ENCODE data around the gene FZD8.

Gene FZD8

GRCh38 chr10:35640951-35641675 is 983 bp downstream of the FZD8 start:
- ATAC-seq, result peak; percentile 36 to 39

DNA sequence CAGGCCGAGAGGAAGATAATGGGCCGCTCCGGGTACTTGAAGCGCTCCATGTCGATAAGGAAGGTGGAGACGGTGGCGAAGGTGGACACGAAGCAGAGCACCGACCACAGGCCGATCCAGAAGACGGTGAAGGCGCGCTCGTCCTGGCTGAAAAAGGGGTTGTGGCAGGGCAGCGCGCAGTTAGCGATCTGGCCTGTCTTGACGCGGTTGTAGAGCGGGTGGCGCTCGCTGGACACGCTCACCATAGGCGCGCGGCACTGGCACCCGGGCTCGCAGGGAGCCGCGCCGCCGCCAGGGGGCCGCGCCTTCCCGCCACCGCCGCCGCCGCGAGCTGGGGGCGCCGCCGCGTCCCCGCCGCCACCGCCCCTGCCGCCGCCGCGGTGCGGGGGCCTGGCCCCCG is 1.6 kb downstream of the FZD8 start:
- ATAC-seq, result peak; percentile 34 to 40

DNA sequence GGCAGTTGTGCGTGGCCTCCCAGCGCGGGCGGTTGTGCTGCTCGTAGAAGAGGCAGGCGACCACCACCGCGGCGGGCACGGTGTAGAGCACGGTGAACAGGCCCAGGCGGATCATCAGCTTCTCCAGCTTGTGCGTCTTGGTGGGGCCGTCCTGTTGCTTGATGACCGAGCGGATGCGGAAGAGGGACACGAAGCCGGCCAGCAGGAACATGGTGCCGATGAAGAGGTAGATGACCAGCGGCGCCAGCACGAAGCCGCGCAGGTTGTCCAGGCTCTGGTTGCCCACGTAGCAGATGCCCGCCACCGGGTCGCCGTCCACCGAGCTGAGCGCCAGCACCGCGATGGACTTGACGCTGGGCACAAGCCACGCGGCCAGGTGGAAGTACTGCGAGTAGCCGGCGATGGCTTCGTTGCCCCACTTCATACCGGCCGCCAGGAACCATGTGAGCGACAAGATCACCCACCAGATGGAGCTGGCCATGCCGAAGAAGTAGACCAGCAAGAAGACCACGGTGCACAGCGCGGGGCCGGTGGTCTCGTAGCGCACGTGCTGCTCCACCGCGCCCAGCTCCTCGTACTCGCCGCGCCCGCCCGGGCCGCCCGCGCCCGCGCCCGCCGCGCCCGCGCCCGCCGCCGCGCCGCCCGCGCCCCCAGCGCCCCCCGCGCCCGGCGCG is 2.2 kb downstream of the FZD8 start:
- ATAC-seq, result no peak

- ATAC-seq, result no peak
Measured at GRCh38 chr10:35639021-35639727, 2.9 kb downstream of the FZD8 start.

DNA sequence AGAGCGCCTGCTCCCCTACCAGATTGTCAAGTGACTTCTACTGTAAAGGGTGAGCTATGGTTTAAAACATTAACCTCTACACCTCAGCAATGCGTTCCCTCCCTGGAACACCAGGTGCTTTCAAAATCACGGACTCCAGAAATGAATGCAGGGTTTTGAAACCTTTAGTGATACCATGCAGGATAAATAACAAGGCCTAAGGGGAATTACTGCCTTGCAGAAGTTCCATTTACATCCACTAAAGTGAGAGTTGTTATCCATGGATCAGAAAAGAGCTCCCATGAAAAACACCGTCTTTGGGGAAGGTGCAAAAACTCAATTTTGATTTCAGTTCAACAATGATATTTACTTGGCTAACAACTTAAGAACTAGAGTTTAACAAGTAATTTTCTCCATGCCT is 4.0 kb downstream of the FZD8 start:
- ATAC-seq, result no peak

DNA sequence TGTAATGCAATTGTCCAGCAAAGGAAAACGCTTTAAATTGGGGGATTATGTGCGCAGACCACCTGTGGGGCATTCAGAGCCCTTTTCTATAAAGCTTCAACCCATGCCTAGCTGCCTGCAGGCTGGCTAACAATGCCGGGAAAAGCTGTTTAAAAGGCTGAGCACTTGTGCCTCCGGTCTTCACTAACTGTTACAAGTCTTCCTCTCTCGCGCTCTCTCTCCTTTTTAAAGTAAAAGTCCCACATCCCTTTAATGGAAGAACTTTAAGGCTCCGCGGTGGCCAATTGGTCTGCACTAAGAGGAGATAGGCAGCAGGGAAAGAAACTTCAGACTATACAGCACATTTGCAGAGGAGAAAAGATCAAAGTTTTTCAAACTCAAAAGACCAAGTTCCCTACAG is 4.6 kb downstream of the FZD8 start:
- no peak for ATAC-seq

- ATAC-seq, result no peak
Measured at GRCh38 chr10:35636956-35637355, 5.1 kb downstream of the FZD8 start.

DNA sequence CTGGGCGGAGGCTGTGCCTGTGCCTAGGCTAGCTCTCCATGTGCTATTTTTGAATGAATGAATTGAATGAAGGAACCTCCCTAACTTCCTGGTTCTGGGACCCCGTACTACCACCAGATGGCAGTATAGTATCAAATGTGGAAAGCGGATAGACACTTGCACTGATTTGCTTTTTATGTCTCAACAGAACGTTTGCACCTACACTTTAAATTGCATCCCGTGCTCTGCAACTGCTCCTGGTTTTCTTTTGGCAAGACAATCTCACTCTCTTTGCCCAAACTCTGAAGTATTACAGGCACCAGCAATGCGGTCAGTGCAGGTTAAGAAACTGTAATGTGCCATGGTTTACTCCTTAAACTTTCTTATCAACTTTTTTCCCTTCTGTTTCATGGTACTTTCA is 6.5 kb downstream of the FZD8 start:
- peak in 1 of 2 donors; percentile 62 for ATAC-seq

- no peak for ATAC-seq
Measured at GRCh38 chr10:35633006-35633980, 8.8 kb downstream of the FZD8 start.

DNA sequence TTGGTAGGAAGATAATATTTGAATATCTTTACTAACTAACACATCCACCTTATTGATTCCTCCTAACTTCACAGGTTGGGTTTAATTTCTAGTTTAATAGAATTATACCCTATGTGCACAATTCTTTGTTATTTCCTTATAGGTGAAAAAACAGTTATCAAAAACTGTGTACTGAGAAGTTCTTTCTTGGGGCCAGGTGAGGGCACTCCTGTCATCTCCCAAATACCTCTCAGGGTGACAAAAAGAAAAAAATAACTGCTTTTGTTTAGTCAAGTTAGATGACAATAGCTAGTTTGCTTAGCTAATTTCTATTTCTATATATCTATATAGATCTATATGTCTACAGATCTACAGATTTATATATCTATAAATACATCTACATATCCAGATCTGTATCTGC is 10.1 kb downstream of the FZD8 start:
- ATAC-seq, result no peak

DNA sequence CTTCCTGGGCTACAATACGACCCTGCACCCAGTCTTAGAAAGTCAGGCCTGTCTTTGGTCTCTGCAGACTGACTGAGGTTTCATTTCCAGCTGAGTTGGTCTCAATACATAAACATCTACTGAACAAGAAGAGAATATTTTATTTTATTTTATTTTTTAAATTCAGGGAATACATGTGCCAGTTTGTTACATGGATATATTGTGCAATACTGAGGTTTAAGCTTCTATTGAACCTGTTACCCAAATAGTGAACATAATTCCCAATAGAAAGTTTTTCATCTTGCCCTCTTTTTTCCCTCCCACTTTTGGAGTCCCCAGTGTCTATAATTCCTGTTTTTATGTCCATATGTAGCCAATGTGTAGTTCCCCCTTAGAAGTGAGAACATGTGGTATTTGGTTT is 10.7 kb downstream of the FZD8 start:
- no peak for ATAC-seq

DNA sequence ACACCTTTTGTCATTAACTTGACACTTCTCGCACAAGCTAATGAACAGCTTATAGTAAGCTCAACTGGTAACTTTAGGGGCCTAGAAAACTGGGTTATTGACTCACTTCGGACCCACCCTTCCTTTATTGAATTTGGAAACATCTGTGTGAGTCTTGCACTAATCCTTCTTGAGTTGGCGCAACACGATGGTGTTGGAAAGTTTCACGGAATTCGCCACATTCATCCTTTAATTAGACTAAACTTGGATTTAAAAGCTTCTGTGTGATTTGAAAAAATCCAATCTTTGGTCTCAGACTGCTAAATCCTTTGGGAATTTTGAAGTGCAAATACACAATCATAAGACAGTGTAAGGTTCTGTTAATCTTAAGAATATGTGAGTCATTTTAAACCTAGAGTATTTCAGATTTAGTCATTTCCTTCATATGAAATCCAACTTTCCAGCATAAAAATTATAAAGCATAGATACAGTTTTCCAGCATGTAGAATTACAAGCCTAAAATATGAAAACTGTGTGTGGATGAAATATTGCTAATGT is 15.1 kb downstream of the FZD8 start:
- ATAC-seq, result no peak

DNA sequence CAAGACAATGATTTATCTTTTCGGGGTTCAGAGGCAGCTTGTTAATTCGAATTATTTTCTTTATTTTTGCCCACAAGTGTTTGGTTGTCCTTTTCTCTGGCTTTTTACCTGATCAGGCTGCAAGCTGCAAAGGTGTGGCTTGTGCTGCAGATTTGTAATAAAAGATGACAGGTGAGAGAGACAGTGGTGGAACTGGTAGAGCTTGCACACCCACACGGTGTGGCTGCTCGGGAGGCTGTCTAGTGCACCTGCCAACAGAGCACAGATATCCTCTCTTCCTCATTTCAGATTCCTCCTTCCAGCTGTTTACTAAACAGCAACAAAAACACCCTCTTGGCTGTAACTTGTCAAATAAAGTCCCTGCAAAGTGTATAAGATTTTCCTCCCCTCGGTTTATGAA is 27.8 kb downstream of the FZD8 start:
- no peak for ATAC-seq

- ATAC-seq, result no peak
Measured at GRCh38 chr10:35613597-35614226, 28.4 kb downstream of the FZD8 start.

DNA sequence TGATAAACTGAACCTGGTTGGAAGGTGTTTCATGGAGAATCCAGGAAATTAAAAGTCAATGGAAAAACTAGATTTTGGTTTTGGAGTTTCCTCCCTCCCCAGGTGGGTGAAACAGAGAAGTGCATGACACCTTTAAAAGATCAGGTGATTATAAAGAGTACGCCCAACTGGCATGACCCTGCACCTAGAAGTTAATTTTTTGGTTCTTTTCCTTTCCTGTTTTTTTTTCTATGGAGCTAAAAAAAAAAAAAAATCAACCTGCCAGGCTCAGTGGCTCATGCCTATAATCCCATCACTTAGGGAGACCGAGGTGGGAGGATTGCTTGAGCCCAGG is 29.0 kb downstream of the FZD8 start:
- ATAC-seq, result no peak

DNA sequence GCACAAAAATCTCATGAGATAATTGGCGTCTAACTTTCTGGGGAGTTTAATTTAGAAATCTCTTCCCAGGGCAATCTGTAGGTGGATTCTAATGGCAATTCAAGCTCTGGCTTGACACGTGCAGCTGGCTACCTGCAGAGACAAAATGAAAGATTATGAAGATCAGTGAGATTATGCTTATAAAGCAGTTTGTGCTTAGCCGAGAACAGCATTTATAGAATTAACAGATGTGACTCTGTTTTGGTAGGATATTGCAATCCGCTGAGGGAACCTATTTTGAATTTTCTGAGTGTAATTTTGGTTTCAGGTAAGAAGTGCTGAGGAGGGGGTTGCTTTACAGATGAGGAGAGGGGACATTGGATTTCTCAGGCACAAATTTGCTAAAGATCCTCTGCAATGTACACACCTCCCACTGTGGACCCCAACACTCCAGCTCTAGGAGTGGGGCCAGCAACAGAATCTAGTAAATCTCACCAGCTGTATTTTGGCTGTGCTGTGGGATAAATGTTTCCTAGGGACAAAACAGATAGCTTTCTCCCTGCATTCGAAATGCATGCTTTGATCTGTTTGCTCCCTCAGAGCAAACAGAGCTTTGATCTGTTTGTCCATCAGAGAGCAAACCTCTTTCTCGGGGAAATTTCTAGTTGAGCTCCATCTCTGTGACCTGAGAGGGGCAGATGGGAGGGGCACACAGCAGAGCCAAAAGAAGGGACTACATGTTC is 29.6 kb downstream of the FZD8 start:
- ATAC-seq, result no peak

- ATAC-seq, result no peak
Measured at GRCh38 chr10:35611750-35612149, 30.3 kb downstream of the FZD8 start.

GRCh38 chr10:35608328-35608672 is 33.8 kb downstream of the FZD8 start:
- ATAC-seq, result no peak

- no peak for ATAC-seq
Measured at GRCh38 chr10:35607475-35608327, 34.4 kb downstream of the FZD8 start.

- no peak for ATAC-seq
Measured at GRCh38 chr10:35606430-35606829, 35.7 kb downstream of the FZD8 start.

DNA sequence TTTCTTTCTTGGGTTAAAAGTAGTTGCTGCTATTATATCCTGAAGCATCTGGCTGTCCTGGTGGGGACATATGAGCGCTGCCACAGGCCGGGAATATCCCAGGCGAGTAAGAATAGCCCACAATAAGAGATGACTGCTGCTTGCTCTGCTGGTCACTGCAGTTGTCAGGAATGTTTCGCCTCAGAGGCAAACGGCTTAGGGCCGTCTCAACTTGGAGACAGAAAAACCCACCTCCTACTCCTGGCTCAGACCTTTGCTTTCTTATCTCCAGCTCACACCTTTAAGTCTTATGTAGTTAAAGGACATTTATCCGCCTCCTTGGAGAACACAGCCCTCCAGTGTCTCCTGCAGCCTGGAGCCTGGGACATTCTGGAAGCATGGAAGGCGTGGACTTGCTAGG is 36.9 kb downstream of the FZD8 start, which contains the start of gene GJD4:
Gene GJD4 (plus strand): TSS at position 151 of the 400 bp plus-strand sequence. CDS start 227 bp downstream, at position 378.
- ATAC-seq, result no peak

Data from activated CD4-positive, CD25-positive, alpha-beta regulatory T cell treated with anti-CD3 and anti-CD28 coated beads, Interleukin-2, amount 50 U/mL, for 24 hours (primary cell).